GM18499 (cell line): ENCODE results near the gene MUC20.
"Not testable (repeated sequence)": the region's sequence is repeated elsewhere in the genome, so short reads cannot be mapped to it uniquely, and the experiment has no call there.

Source experiments
- ATAC-seq: cut with Tn5 transposase; IDR thresholded peaks from one replicate; pipeline ENCODE4 v1.9.1; 2021; ENCODE audit warnings: moderate number of reproducible peaks; ENCODE audit not compliant: insufficient read depth, unreplicated experiment

MUC20 gene

GRCh38 chr3:195708626-195709481 lies 11.9 kb upstream of the MUC20 start:
- ATAC-seq: no peak

GRCh38 chr3:195709676-195710085 lies 11.1 kb upstream of the MUC20 start:
- no peak for ATAC-seq

- not testable (repeated sequence) for ATAC-seq
Observed at GRCh38 chr3:195710126-195710905, 10.5 kb upstream of the MUC20 start.

- ATAC-seq: not testable (repeated sequence)
Observed at GRCh38 chr3:195711091-195711812, 9.5 kb upstream of the MUC20 start.

- no peak for ATAC-seq
Observed at GRCh38 chr3:195711813-195712534, 8.8 kb upstream of the MUC20 start.

- ATAC-seq: not testable (repeated sequence)
Observed at GRCh38 chr3:195712535-195712910, 8.3 kb upstream of the MUC20 start.

GRCh38 chr3:195713150-195713549 lies 7.6 kb upstream of the MUC20 start:
- ATAC-seq: not testable (repeated sequence)

GRCh38 chr3:195714380-195715011 lies 6.3 kb upstream of the MUC20 start:
- no peak for ATAC-seq

- no peak for ATAC-seq
Observed at GRCh38 chr3:195715134-195715533, 5.6 kb upstream of the MUC20 start.

GRCh38 chr3:195715583-195716266 lies 5.1 kb upstream of the MUC20 start:
- no peak for ATAC-seq

- no peak for ATAC-seq
Observed at GRCh38 chr3:195717416-195717815, 3.4 kb upstream of the MUC20 start.

GRCh38 chr3:195717852-195718476 lies 2.8 kb upstream of the MUC20 start:
- ATAC-seq: no peak

GRCh38 chr3:195718477-195718984 lies 2.2 kb upstream of the MUC20 start:
- ATAC-seq: no peak

- not testable (repeated sequence) for ATAC-seq
Observed at GRCh38 chr3:195719514-195720254, 1.1 kb upstream of the MUC20 start.

GRCh38 chr3:195722139-195722995 lies 1.6 kb downstream of the MUC20 start:
- not testable (repeated sequence) for ATAC-seq

GRCh38 chr3:195722996-195723345 lies 2.2 kb downstream of the MUC20 start:
- not testable (repeated sequence) for ATAC-seq

- not testable (repeated sequence) for ATAC-seq
Observed at GRCh38 chr3:195724363-195724762, 3.6 kb downstream of the MUC20 start.
